ENCODE results near the gene PEX1.

DNA sequence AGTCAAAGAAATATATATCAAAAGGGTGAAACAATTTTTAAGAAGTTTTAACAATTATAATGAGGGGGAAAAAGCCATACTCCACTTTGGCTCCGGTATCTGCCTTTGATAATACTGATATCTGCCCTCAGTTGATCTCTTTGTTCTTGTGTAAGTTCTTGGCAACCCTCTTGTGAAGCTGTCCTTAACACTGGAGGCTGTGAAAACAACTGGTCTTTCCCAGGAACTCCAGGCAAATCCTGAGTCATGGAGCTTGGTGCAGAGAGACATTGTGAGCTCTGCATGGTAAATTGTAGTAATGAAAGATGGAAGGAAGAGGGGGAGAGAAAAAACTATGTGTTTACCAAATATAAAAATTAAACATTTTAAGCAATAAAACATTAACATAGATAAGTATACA is 38.7 kb downstream of the PEX1 start:
- no peak for TF ChIP-seq POLR2AphosphoS5 (IDR thresholded peaks at IDR 0.05)
- TF ChIP-seq, protein P1, sequence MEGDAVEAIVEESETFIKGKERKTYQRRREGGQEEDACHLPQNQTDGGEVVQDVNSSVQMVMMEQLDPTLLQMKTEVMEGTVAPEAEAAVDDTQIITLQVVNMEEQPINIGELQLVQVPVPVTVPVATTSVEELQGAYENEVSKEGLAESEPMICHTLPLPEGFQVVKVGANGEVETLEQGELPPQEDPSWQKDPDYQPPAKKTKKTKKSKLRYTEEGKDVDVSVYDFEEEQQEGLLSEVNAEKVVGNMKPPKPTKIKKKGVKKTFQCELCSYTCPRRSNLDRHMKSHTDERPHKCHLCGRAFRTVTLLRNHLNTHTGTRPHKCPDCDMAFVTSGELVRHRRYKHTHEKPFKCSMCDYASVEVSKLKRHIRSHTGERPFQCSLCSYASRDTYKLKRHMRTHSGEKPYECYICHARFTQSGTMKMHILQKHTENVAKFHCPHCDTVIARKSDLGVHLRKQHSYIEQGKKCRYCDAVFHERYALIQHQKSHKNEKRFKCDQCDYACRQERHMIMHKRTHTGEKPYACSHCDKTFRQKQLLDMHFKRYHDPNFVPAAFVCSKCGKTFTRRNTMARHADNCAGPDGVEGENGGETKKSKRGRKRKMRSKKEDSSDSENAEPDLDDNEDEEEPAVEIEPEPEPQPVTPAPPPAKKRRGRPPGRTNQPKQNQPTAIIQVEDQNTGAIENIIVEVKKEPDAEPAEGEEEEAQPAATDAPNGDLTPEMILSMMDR (IDR thresholded peaks at IDR 0.05) = no peak
